Endothelial cell of umbilical vein (primary cell): ENCODE measurements around the gene TNS1.

Experiments
- EZH2 ChIP-seq: IDR thresholded peaks from 2 replicates; pipeline ENCODE4 v1.6.1; 2012; ENCODE audit warnings: borderline replicate concordance, low read depth, mild to moderate bottlenecking, moderate library complexity, low read length, inconsistent platforms; ENCODE audit not compliant: severe bottlenecking
- FOS ChIP-seq: IDR thresholded peaks from 2 replicates; pipeline ENCODE4 v1.6.1; 2011; ENCODE audit warnings: mild to moderate bottlenecking, low read length, moderate library complexity, borderline replicate concordance; ENCODE audit not compliant: insufficient read depth
- POLR2A ChIP-seq: IDR thresholded peaks from 2 replicates; pipeline ENCODE4 v1.6.1; 2012; ENCODE audit warnings: low read depth, mild to moderate bottlenecking, control low read depth, low read length
- POLR2AphosphoS5 ChIP-seq: IDR thresholded peaks from 2 replicates; pipeline ENCODE4 v1.6.1; 2012; ENCODE audit warnings: low read depth, mild to moderate bottlenecking, control low read depth, low read length, moderate library complexity; ENCODE audit not compliant: insufficient read depth
- TF ChIP-seq, protein P1 (sequence below), 2 donors: IDR thresholded peaks; 1 replicate in 1 of 2; 2 replicates in 1 of 2; pipeline ENCODE4 v1.5.1; 2011; ENCODE audit warnings: low read length in 2 of 2, mild to moderate bottlenecking in 2 of 2, moderate library complexity in 2 of 2, control low read depth in 1 of 2, inconsistent platforms in 1 of 2, low read depth in 1 of 2; ENCODE audit not compliant: insufficient read depth in 1 of 2; ENCODE audit errors: extremely low read depth in 1 of 2

DNA sequence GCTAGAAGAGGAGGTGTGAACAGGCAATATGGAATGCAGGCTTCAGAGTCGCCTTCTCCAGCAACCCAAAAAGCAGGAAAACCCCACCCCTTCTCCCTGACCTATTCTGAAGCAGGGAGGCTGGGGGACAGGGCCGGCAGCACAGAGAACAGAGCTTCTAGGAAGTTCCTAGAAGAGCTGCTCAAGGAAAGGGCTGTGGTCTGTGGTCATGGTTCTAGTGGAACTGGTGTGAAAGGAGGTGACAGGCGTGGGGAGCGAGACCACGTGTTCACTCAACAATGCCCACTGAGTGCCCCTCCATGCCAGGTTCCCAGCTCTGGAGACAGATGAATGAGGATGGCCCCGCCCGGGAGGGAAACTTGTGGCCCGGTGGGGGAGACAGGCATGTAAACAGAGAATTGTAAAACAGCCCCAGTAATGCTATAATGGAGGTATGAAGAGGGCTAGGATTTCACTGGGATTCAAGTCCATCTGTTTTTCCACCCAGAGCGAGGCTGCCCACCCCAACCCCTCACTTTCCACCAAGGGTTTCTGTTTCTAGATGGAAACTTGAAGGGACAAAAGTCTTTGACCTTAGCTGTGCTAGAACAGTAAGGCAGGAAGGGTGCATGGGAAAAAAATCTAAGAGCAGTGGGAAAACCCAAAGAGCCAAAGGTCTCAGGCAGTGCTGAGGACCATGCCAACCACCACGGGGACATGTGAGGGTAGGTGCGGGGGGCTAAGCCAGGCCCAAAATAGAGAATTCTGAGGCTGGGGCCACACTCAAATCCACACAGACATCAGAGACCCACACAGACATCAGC is 71.8 kb downstream of the TNS1 start:
- TF ChIP-seq POLR2A = no peak
- TF ChIP-seq, protein P1, sequence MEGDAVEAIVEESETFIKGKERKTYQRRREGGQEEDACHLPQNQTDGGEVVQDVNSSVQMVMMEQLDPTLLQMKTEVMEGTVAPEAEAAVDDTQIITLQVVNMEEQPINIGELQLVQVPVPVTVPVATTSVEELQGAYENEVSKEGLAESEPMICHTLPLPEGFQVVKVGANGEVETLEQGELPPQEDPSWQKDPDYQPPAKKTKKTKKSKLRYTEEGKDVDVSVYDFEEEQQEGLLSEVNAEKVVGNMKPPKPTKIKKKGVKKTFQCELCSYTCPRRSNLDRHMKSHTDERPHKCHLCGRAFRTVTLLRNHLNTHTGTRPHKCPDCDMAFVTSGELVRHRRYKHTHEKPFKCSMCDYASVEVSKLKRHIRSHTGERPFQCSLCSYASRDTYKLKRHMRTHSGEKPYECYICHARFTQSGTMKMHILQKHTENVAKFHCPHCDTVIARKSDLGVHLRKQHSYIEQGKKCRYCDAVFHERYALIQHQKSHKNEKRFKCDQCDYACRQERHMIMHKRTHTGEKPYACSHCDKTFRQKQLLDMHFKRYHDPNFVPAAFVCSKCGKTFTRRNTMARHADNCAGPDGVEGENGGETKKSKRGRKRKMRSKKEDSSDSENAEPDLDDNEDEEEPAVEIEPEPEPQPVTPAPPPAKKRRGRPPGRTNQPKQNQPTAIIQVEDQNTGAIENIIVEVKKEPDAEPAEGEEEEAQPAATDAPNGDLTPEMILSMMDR (IDR thresholded peaks at IDR 0.05; ENCODE audit: extremely low read depth in 1 of 2, insufficient read depth in 1 of 2, low read depth in 1 of 2, low read length in 2 of 2) = no peak
- TF ChIP-seq EZH2 = no peak
- TF ChIP-seq POLR2AphosphoS5 = no peak
- no peak for TF ChIP-seq FOS
